ENCODE data around the gene GLYATL1B. TPM values are rescaled to one million over a fixed set of nuclear protein-coding genes. Genes with fewer than 3 reads are reported as not detected.

Gene GLYATL1B
- total RNA-seq, 2 experiments from 2014 or later: not detected

DNA sequence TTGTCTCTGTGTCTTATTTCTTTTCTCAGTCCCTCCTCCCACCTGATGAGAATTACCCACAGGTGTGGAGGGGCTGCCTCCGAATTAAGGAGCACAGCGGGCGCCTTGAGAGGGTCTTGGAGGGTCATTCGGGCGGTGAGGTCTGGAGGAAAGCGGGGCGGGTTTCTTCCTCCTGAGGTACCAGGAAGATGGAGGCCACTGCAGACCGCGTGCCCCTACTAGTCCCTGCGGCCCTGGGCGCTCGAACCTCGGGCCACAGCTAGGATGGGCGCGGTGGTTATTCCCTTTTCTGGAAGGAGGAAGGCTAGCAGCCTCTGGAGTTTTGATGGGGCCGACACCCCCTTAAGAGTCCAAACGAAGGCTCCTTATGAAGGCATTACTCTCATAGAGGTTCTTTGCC is 51.1 kb downstream of the GLYATL1B start:
- Mint-ChIP-seq H3K36me3 (ENCODE audit: low read depth) (peaks cover 52% of the 10 kb centered on the region), H3K4me3 (no peak overlapping the region), H3K9me3 (no peaks in the 10 kb centered on the region), H3K27ac (no peak overlapping the region), H3K4me1 (ENCODE audit: low read depth) (peaks cover 21% of the 10 kb centered on the region), H3K27me3 (no peaks in the 10 kb centered on the region)
- POLR2A ChIA-PET: no interaction called here
- TF ChIP-seq, protein P1, sequence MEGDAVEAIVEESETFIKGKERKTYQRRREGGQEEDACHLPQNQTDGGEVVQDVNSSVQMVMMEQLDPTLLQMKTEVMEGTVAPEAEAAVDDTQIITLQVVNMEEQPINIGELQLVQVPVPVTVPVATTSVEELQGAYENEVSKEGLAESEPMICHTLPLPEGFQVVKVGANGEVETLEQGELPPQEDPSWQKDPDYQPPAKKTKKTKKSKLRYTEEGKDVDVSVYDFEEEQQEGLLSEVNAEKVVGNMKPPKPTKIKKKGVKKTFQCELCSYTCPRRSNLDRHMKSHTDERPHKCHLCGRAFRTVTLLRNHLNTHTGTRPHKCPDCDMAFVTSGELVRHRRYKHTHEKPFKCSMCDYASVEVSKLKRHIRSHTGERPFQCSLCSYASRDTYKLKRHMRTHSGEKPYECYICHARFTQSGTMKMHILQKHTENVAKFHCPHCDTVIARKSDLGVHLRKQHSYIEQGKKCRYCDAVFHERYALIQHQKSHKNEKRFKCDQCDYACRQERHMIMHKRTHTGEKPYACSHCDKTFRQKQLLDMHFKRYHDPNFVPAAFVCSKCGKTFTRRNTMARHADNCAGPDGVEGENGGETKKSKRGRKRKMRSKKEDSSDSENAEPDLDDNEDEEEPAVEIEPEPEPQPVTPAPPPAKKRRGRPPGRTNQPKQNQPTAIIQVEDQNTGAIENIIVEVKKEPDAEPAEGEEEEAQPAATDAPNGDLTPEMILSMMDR (IDR thresholded peaks at IDR 0.05): no peak
- Histone ChIP-seq H3K27ac (ENCODE audit: low read depth in 1 of 2, low read length in 2 of 2) (no peak overlapping the region), H3K27me3 (ENCODE audit: control insufficient read depth in 1 of 2, insufficient read depth in 2 of 2, low read length in 2 of 2) (no peaks in the 10 kb centered on the region), H3K4me1 (ENCODE audit: insufficient read depth, low read length) (peaks cover 7% of the 10 kb centered on the region), H3K4me3 (ENCODE audit: low read length) (no peak overlapping the region), H3K9me3 (ENCODE audit: control insufficient read depth in 1 of 2, insufficient read depth in 1 of 2, low read length in 2 of 2) (no peaks in the 10 kb centered on the region), H3K36me3 (ENCODE audit: insufficient read depth, low read length) (peaks cover 43% of the 10 kb centered on the region)
- CTCF ChIA-PET: no interaction called here
- DNase-seq (no peak), ATAC-seq (ENCODE audit: poor library complexity) (no peak)
- intact Hi-C loops (cut with DNase I, micrococcal nuclease): loop anchor here in 1 of 2 experiments (5.0 kb wide), 3 partner anchors 180 to 1570 kb away; partner anchors contain the start of gene UBE2L6

DNA sequence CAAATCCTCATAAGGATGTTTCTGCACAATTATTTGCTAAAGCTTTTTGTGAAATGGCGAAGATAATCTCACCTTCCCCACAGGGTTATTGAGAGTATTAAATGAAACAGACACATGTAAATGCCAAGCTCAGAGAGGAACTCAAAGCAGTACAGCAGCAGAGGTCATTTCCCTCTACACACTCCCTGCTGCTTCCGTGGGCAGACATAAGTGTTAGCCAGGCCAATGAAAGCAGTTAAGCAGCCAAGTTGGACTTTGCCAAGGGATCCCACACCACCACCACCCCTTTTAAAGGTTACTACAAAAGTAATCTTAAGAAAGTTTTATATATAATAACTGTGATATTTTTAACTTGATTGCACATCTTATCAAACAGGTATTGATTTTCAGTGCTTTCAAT is 52.5 kb downstream of the GLYATL1B start:
- CTCF ChIA-PET: no interaction called here
- H3K4me1 ChIP-seq (ENCODE audit: insufficient read depth, low read length): peaks cover 14% of the 10 kb centered on the region
- TF ChIP-seq, protein P1 (IDR thresholded peaks at IDR 0.05): no peak

DNA sequence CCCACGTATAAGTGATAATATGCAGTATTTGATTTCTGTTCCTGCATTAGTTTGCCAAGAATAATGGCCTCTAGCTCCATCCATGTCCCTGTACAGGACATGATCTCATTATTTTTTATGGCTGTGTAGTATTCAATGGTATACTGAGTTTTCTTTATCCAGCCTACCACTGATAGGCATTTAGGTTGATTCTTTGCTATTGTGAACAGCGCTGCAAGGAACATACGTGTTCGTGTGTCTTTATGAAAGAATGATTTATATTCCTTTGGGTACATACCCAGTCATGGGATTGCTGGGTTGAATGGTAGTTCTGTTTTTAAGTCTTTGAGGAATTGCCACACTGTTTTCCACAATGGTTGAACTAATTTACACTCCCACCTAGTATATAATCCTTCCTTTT is 55.1 kb downstream of the GLYATL1B start:
- no peaks in the 10 kb centered on the region for H3K9me3 Mint-ChIP-seq
- ChIA-PET CTCF (interaction anchor here (1.7 to 9.6 kb wide), 5 partner anchors 16 to 83 kb away, joined by 6 to 87 read pairs (median 12); partner anchors contain the start of genes DTX4 and FAM111B), POLR2A (interaction anchor here (1.4 kb wide), 1 partner anchor 11 kb away, joined by 6 read pairs; no protein-coding TSS in a partner anchor)
- no peak for ATAC-seq (ENCODE audit: poor library complexity)
- TF ChIP-seq, protein P1 (IDR thresholded peaks at IDR 0.05): no peak
- H3K4me1 Mint-ChIP-seq (ENCODE audit: low read depth): peaks cover 50% of the 10 kb centered on the region
- H3K27ac Mint-ChIP-seq: peak overlapping the region; percentile 90
- Histone ChIP-seq H3K4me3 (ENCODE audit: low read length) (no peak overlapping the region), H3K27ac (ENCODE audit: low read depth in 1 of 2, low read length in 2 of 2) (no peak overlapping the region), H3K9me3 (ENCODE audit: control insufficient read depth in 1 of 2, insufficient read depth in 1 of 2, low read length in 2 of 2) (no peaks in the 10 kb centered on the region), H3K27me3 (ENCODE audit: control insufficient read depth in 1 of 2, insufficient read depth in 2 of 2, low read length in 2 of 2) (no peaks in the 10 kb centered on the region), H3K4me1 (ENCODE audit: insufficient read depth, low read length) (peaks cover 23% of the 10 kb centered on the region), H3K36me3 (ENCODE audit: insufficient read depth, low read length) (peaks cover 17% of the 10 kb centered on the region)
- H3K4me3 Mint-ChIP-seq: peak overlapping the region; percentile 94
- no peaks in the 10 kb centered on the region for H3K27me3 Mint-ChIP-seq
- intact Hi-C loops (cut with DNase I, micrococcal nuclease): loop anchor here (5.0 to 10.0 kb wide), 7 partner anchors 524 to 1816 kb away; partner anchors contain the start of genes LPXN (in 2 of the 2), ZFP91 (in 2 of the 2), P2RX3 (in 1 of the 2) and PATL1 (in 1 of the 2)
- no peak for DNase-seq
- peaks cover 32% of the 10 kb centered on the region for H3K36me3 Mint-ChIP-seq (ENCODE audit: low read depth)

More for the DNA sequence above, 52.5 kb downstream of the GLYATL1B start:
- H3K36me3 Mint-ChIP-seq (ENCODE audit: low read depth): peaks cover 50% of the 10 kb centered on the region
- POLR2A ChIA-PET: no interaction called here
- no peak for ATAC-seq (ENCODE audit: poor library complexity)
- Histone ChIP-seq H3K36me3 (ENCODE audit: insufficient read depth, low read length) (peaks cover 32% of the 10 kb centered on the region), H3K27me3 (ENCODE audit: control insufficient read depth in 1 of 2, insufficient read depth in 2 of 2, low read length in 2 of 2) (no peaks in the 10 kb centered on the region), H3K9me3 (ENCODE audit: control insufficient read depth in 1 of 2, insufficient read depth in 1 of 2, low read length in 2 of 2) (no peaks in the 10 kb centered on the region), H3K4me3 (ENCODE audit: low read length) (no peak overlapping the region), H3K27ac (ENCODE audit: low read depth in 1 of 2, low read length in 2 of 2) (no peak overlapping the region)
- no peaks in the 10 kb centered on the region for H3K9me3 Mint-ChIP-seq
- DNase-seq: no peak
- intact Hi-C loops (cut with DNase I, micrococcal nuclease): loop anchor here in 1 of 2 experiments (5.0 kb wide), 3 partner anchors 181 to 1571 kb away; partner anchors contain the start of gene UBE2L6
- H3K4me3 Mint-ChIP-seq: no peak overlapping the region
- no peaks in the 10 kb centered on the region for H3K27me3 Mint-ChIP-seq
- peaks cover 36% of the 10 kb centered on the region for H3K4me1 Mint-ChIP-seq (ENCODE audit: low read depth)
- no peak overlapping the region for H3K27ac Mint-ChIP-seq

All from CD4-positive, alpha-beta T cell (primary cell).